Stomach (tissue), 4 donors: ENCODE results near the gene SEC23A.

Experiments
- CTCF ChIP-seq, 7 experiments: fragments of 450-650 bp in 4 of 7; fragments of 200-600 bp in 3 of 7; sonication (generic) in 3 of 7; IDR thresholded peaks; one replicate each; pipeline ENCODE4 v1.5.1; 2016 to 2019; ENCODE audit warnings: antibody characterized with exemption in 7 of 7, control low read depth in 2 of 7, mild to moderate bottlenecking in 1 of 7
- EP300 ChIP-seq: sonication (generic); formaldehyde crosslinking; IDR thresholded peaks from one replicate; pipeline ENCODE4 v1.6.1; 2017; ENCODE audit warnings: antibody characterized with exemption

GRCh38 chr14:39055786-39056474 lies 47.1 kb downstream of the SEC23A start:
- TF ChIP-seq CTCF (IDR thresholded peaks at IDR 0.05): no peak
- TF ChIP-seq EP300: no peak
